B cell (primary cell): ENCODE data around the gene AMIGO1. TPM values are rescaled to one million over a fixed set of nuclear protein-coding genes. Genes with fewer than 3 reads are reported as not detected.

ENCODE experiments used
- ATAC-seq: fragments of 200-7000 bp; cut with Tn5 transposase; one replicate; pipeline ENCODE4 v1.10.0; 2021; ENCODE audit warnings: low read depth, mild to moderate bottlenecking, moderate number of reproducible peaks, moderate library complexity
- CTCF ChIA-PET: fragments of 350-600 bp; sonication (Branson Sonifier 250); formaldehyde crosslinking; loops from one replicate; lab custom pipeline; 2021; ENCODE audit warnings: antibody characterized with exemption, inconsistent platforms; lab: Charles Lee
- POLR2A ChIA-PET: fragments of 350-600 bp; sonication (Branson Sonifier 250); formaldehyde crosslinking; loops from one replicate; lab custom pipeline; 2021; ENCODE audit warnings: antibody characterized with exemption; lab: Charles Lee
- DNase-seq: peaks from one replicate; pipeline ENCODE4 v3.0.0; 2013
- H2AFZ ChIP-seq: 2 replicates; pipeline ENCODE4 v1.6.1; 2012; ENCODE audit warnings: mild to moderate bottlenecking, low read depth, low read length; ENCODE audit not compliant: insufficient read depth, poor library complexity, severe bottlenecking
- H3K27ac ChIP-seq, 2 donors: 1 replicate in 1 of 2; 2 replicates in 1 of 2; pipeline ENCODE4 v1.5.1; 2012 to 2013; ENCODE audit warnings: low read length in 2 of 2, mild to moderate bottlenecking in 2 of 2, moderate library complexity in 1 of 2
- H3K27me3 ChIP-seq, 4 experiments: fragments of 200-600 bp in 1 of 4; sonication (generic) in 1 of 4; replicated peaks in 1 of 4; 1 replicate in 2 of 4; 2 replicates in 2 of 4; pipeline versions ENCODE4 v1.6.1 to v1.7.0; 2013 to 2016; ENCODE audit warnings: low read length in 3 of 4, mild to moderate bottlenecking in 2 of 4, mixed read lengths in 1 of 4, moderate library complexity in 1 of 4; ENCODE audit not compliant: insufficient read depth in 4 of 4, control insufficient read depth in 3 of 4; ENCODE audit errors: control extremely low read depth in 1 of 4
- H3K36me3 ChIP-seq, 2 experiments: replicated peaks in 1 of 2; 1 replicate in 1 of 2; 2 replicates in 1 of 2; pipeline versions ENCODE4 v1.6.1 to v1.7.1; 2013; ENCODE audit warnings: low read length in 1 of 2; ENCODE audit not compliant: insufficient read depth in 2 of 2, control insufficient read depth in 1 of 2; ENCODE audit errors: control extremely low read depth in 1 of 2, extremely low read depth in 1 of 2
- H3K4me1 ChIP-seq, 2 donors: fragments of 200-600 bp in 1 of 2; sonication (generic) in 1 of 2; 1 replicate in 1 of 2; 2 replicates in 1 of 2; pipeline versions ENCODE4 v1.5.1 to v1.6.1; 2013 to 2017; ENCODE audit warnings: low read length in 2 of 2; ENCODE audit not compliant: control insufficient read depth in 2 of 2, insufficient read depth in 2 of 2
- H3K4me2 ChIP-seq: replicated peaks from 2 replicates; pipeline ENCODE3; 2012; ENCODE audit warnings: mild to moderate bottlenecking, low read depth, low read length; ENCODE audit not compliant: poor library complexity, severe bottlenecking
- H3K4me3 ChIP-seq, 5 experiments: fragments of 200-600 bp in 1 of 5; sonication (generic) in 1 of 5; 1 replicate in 3 of 5; 2 replicates in 2 of 5; pipeline versions ENCODE4 v1.5.1 to v1.7.0; 2011 to 2016; ENCODE audit warnings: low read length in 4 of 5, mild to moderate bottlenecking in 4 of 5, low read depth in 2 of 5, control low read depth in 1 of 5, moderate library complexity in 1 of 5; ENCODE audit not compliant: insufficient read depth in 1 of 5; ENCODE audit errors: control extremely low read depth in 1 of 5, extremely low read depth in 1 of 5
- H3K79me2 ChIP-seq: fragments of 200-600 bp; sonication (generic); one replicate; pipeline ENCODE4 v1.6.0; 2016; ENCODE audit warnings: low read length; ENCODE audit not compliant: control insufficient read depth, insufficient read depth
- H3K9ac ChIP-seq: fragments of 200-600 bp; sonication (generic); 2 replicates; pipeline ENCODE4 v1.6.1; 2017; ENCODE audit warnings: mild to moderate bottlenecking, low read length, moderate library complexity
- H3K9me3 ChIP-seq, 3 donors: one replicate each; pipeline versions ENCODE4 v1.6.1 to v1.7.1; 2013; ENCODE audit warnings: low read length in 2 of 3; ENCODE audit not compliant: control insufficient read depth in 2 of 3, insufficient read depth in 1 of 3; ENCODE audit errors: control extremely low read depth in 1 of 3
- H4K20me1 ChIP-seq: 2 replicates; pipeline ENCODE4 v1.6.0; 2012; ENCODE audit warnings: mild to moderate bottlenecking, low read length; ENCODE audit not compliant: insufficient read depth, control insufficient read depth, poor library complexity, severe bottlenecking
- H3K27ac Mint-ChIP-seq: one replicate; pipeline ENCODE4 v1.8.0; 2021; ENCODE audit warnings: mixed read lengths
- H3K27me3 Mint-ChIP-seq: one replicate; pipeline ENCODE4 v1.8.0; 2021; ENCODE audit warnings: mixed read lengths
- H3K4me1 Mint-ChIP-seq: one replicate; pipeline ENCODE4 v1.8.0; 2021; ENCODE audit warnings: mixed read lengths
- H3K4me3 Mint-ChIP-seq: one replicate; pipeline ENCODE4 v1.8.0; 2021; ENCODE audit warnings: mixed read lengths
- H3K9me3 Mint-ChIP-seq: one replicate; pipeline ENCODE4 v1.8.0; 2022; ENCODE audit warnings: mixed read lengths; ENCODE audit not compliant: insufficient read depth
- EZH2 ChIP-seq: IDR thresholded peaks from 2 replicates; pipeline ENCODE4 v1.6.1; 2012; ENCODE audit warnings: borderline replicate concordance, low read depth, mild to moderate bottlenecking, moderate library complexity, low read length; ENCODE audit not compliant: insufficient read depth, poor library complexity, severe bottlenecking
- WGBS: methylation state at CpG from one replicate; pipeline ENCODE4 v1.1.5; 2013; ENCODE audit warnings: missing lambda C conversion rate; ENCODE audit not compliant: insufficient coverage; 5-methylcytosine and 5-hydroxymethylcytosine counted together
- intact Hi-C: fragments of 100-400 bp; cut with micrococcal nuclease; formaldehyde crosslinking; loops from one replicate; pipeline ENCODE4 v1.10.0; 2022
- polyA plus RNA-seq: library from polyadenylated mRNA; depleted of rRNA; stranded (reverse); fragments of >200 nt; gene quantifications from 2 replicates; pipeline ENCODE4 v1.2.3, GENCODE V29; 2012
- total RNA-seq, 2 donors: library from RNA; stranded (reverse); fragments of 120-200 nt in 1 of 2; gene quantifications; 1 replicate in 1 of 2; 2 replicates in 1 of 2; pipeline versions ENCODE4 v1.2.3 to v1.2.4, GENCODE V29; 2013 to 2022
- TF ChIP-seq, protein P1 (sequence below): fragments of 200-600 bp; IDR thresholded peaks from one replicate; pipeline ENCODE4 v1.8.0; 2022; ENCODE audit warnings: antibody characterized with exemption, mild to moderate bottlenecking

Gene AMIGO1
- total and polyA plus RNA-seq, 2 donors (not counting 1 experiment from before 2014, with no cell fraction given): 0.19 to 2.4 TPM

DNA sequence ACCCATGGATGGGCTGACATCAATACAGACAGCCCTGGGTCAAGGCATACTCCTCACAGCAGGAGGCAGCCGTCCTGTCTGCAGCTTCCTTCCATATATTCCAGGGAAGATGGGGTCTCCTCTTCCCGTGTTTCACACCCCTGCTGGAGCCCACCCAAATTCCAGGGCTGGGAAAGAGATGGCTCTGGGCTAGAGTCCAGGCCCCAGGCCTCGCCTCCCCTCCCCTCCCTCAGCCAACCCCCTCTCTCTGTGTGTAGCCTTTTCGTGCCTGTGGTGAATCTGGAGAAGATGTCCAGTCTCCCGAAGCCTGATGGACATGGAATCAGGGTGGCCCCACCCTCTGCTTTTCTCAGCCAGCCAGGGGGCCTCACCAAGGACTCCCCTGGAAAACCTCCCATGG, 22.3 kb downstream of the AMIGO1 start:
- no peak for DNase-seq
- Histone ChIP-seq H3K27me3 (peaks cover 0 to 3% (median 0%) of the 10 kb centered on the region in 4 experiments), H3K4me2 (no peak overlapping the region), H3K4me3 (no peak overlapping the region), H4K20me1 (no peaks in the 10 kb centered on the region), H3K4me1 (peaks cover 12 to 30% of the 10 kb centered on the region in 2 donors), H3K27ac (no peak overlapping the region), H3K9me3 (no peaks in the 10 kb centered on the region), H3K36me3 (peaks cover 0 to 27% of the 10 kb centered on the region in 2 experiments), H3K79me2 (peaks cover 24% of the 10 kb centered on the region), H3K9ac (no peak overlapping the region), H2AFZ (no peak overlapping the region)
- Mint-ChIP-seq H3K27ac (no peak overlapping the region), H3K27me3 (no peaks in the 10 kb centered on the region), H3K4me3 (no peak overlapping the region), H3K4me1 (peaks cover 32% of the 10 kb centered on the region), H3K9me3 (no peaks in the 10 kb centered on the region)
- TF ChIP-seq, protein P1, sequence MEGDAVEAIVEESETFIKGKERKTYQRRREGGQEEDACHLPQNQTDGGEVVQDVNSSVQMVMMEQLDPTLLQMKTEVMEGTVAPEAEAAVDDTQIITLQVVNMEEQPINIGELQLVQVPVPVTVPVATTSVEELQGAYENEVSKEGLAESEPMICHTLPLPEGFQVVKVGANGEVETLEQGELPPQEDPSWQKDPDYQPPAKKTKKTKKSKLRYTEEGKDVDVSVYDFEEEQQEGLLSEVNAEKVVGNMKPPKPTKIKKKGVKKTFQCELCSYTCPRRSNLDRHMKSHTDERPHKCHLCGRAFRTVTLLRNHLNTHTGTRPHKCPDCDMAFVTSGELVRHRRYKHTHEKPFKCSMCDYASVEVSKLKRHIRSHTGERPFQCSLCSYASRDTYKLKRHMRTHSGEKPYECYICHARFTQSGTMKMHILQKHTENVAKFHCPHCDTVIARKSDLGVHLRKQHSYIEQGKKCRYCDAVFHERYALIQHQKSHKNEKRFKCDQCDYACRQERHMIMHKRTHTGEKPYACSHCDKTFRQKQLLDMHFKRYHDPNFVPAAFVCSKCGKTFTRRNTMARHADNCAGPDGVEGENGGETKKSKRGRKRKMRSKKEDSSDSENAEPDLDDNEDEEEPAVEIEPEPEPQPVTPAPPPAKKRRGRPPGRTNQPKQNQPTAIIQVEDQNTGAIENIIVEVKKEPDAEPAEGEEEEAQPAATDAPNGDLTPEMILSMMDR: no peak
- TF ChIP-seq EZH2: no peak
- WGBS: 93% methylated on average over 3 of the region's 5 CpGs
- CTCF ChIA-PET: interaction anchor here (37.9 kb wide), 1 partner anchor 45 kb away, joined by 926 read pairs; the partner anchor contains the start of gene GPR61
- intact Hi-C loops: loop anchor here (10.0 kb wide), 1 partner anchor 168 kb away; the partner anchor contains the start of gene GSTM4
- ATAC-seq: no peak
- POLR2A ChIA-PET: no interaction called here

DNA sequence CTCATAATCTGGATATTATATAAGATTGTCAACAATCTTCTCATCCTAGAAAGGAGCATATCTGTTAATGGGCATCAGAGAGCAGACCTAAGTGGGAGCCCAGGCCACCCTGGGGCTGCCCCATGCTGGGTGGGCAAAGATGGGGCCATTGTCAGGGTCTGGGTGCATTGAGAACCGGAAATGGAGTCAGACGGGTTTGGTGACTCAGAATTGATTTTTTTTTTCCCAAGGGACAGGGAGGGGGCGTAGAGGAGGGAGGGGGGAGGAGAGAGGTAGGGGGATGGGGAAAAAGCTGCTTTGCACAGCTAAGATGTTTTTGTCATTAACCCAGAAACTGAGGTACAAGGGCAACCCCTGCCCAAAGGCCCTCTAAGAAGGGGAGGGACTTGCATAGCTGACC, 24.5 kb downstream of the AMIGO1 start:
- ATAC-seq (no peak), DNase-seq (no peak)
- H3K27ac ChIP-seq: no peak overlapping the region
- peak overlapping the region; percentile 96 for H3K4me3 Mint-ChIP-seq
- peak overlapping the region; percentile 90 for H2AFZ ChIP-seq
- no peaks in the 10 kb centered on the region for H3K9me3 Mint-ChIP-seq
- peaks cover 28% of the 10 kb centered on the region for H3K4me1 Mint-ChIP-seq
- peak overlapping the region; percentile 91 for H3K4me2 ChIP-seq
- peaks cover 12 to 23% of the 10 kb centered on the region in 2 donors for H3K4me1 ChIP-seq
- peaks cover 0 to 12% of the 10 kb centered on the region in 2 experiments for H3K36me3 ChIP-seq
- H3K9ac ChIP-seq: no peak overlapping the region
- CTCF ChIA-PET: interaction anchor here (0.7 to 37.9 kb wide), 3 partner anchors 8 to 220 kb away, joined by 3 to 926 read pairs (median 46); partner anchors contain the start of genes CYB561D1 and GPR61
- 17% methylated on average over 2 of the region's 3 CpGs for WGBS
- H3K79me2 ChIP-seq: peaks cover 24% of the 10 kb centered on the region
- H3K4me3 ChIP-seq: no peak overlapping the region
- TF ChIP-seq, protein P1: no peak
- TF ChIP-seq EZH2: no peak
- POLR2A ChIA-PET: interaction anchor here (0.7 to 1.0 kb wide), 2 partner anchors 171 to 499 kb away, joined by 3 to 4 read pairs; partner anchors contain the start of gene GSTM4
- H3K27me3 Mint-ChIP-seq: peaks cover 11% of the 10 kb centered on the region
- intact Hi-C loops: loop anchor here (10.0 kb wide), 1 partner anchor 170 kb away; the partner anchor contains the start of gene GSTM4
- peak overlapping the region; percentile 88 for H3K27ac Mint-ChIP-seq
- no peaks in the 10 kb centered on the region for H4K20me1 ChIP-seq
- H3K9me3 ChIP-seq: no peaks in the 10 kb centered on the region
- peaks cover 0 to 10% (median 2%) of the 10 kb centered on the region in 4 experiments for H3K27me3 ChIP-seq
